Measurements from ENCODE around the gene ZNRF2.

DNA sequence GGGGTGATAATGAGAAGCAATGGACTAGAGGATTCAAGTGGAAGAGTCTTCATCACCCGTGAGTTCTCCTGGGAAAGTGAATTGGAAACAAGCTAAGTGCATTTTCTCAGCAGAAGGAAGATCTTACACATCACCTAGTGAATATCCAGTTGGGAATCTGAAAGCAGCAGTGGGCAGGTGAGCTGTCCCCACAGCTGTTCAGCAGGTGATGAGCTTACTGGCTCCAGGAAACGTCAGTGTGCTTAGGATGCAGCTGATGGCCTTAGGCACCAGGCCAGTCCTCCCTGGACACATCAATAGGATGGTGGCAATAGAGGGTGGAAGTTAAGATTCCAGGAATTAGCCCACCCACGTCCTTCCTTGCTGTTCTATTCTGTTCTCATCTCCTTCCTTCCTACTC, 127.5 kb downstream of the ZNRF2 start:
- TF ChIP-seq, protein P1, sequence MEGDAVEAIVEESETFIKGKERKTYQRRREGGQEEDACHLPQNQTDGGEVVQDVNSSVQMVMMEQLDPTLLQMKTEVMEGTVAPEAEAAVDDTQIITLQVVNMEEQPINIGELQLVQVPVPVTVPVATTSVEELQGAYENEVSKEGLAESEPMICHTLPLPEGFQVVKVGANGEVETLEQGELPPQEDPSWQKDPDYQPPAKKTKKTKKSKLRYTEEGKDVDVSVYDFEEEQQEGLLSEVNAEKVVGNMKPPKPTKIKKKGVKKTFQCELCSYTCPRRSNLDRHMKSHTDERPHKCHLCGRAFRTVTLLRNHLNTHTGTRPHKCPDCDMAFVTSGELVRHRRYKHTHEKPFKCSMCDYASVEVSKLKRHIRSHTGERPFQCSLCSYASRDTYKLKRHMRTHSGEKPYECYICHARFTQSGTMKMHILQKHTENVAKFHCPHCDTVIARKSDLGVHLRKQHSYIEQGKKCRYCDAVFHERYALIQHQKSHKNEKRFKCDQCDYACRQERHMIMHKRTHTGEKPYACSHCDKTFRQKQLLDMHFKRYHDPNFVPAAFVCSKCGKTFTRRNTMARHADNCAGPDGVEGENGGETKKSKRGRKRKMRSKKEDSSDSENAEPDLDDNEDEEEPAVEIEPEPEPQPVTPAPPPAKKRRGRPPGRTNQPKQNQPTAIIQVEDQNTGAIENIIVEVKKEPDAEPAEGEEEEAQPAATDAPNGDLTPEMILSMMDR (IDR thresholded peaks at IDR 0.05) = no peak
- no peak for TF ChIP-seq POLR2A (IDR thresholded peaks at IDR 0.05)

Data from esophagus squamous epithelium (tissue), 4 donors.